Activated CD4-positive, alpha-beta T cell treated with anti-CD3 and anti-CD28 coated beads, Interleukin-2, amount 50 U/mL, for 4 hours (primary cell): ENCODE results near the gene RAD23A.

Source experiments
- DNase-seq, 2 experiments: peaks; one replicate each; pipeline ENCODE4 v3.0.0-alpha.2; 2020

RAD23A gene

GRCh38 chr19:12985049-12985776 lies 39.6 kb downstream of the RAD23A start:
- DNase-seq: no peak

GRCh38 chr19:12986726-12987125 lies 41.1 kb downstream of the RAD23A start:
- no peak for DNase-seq

GRCh38 chr19:12987190-12987589 lies 41.5 kb downstream of the RAD23A start:
- DNase-seq: no peak

GRCh38 chr19:12987781-12988180 lies 42.1 kb downstream of the RAD23A start:
- DNase-seq: no peak

- no peak for DNase-seq
These were observed 44.8 kb downstream of the RAD23A start for GRCh38 chr19:12990431-12990830.

- no peak for DNase-seq
These were observed 45.2 kb downstream of the RAD23A start for GRCh38 chr19:12990853-12991252.

GRCh38 chr19:12991296-12991695 lies 45.6 kb downstream of the RAD23A start:
- DNase-seq: no peak

- DNase-seq: no peak
These were observed 47.1 kb downstream of the RAD23A start for GRCh38 chr19:12992729-12993128.

GRCh38 chr19:12993562-12993961 lies 47.9 kb downstream of the RAD23A start:
- DNase-seq: no peak

GRCh38 chr19:12994701-12995595 lies 49.3 kb downstream of the RAD23A start, which contains the start of gene NFIX:
Gene NFIX (plus strand): TSS chr19:12995475. CDS start chr19:12995838, 363 bp downstream.
- peak; percentile 63 to 66 for DNase-seq

- DNase-seq: peak in 1 of 2 experiments; percentile 13
These were observed 50.1 kb downstream of the RAD23A start for GRCh38 chr19:12995596-12996405.

- DNase-seq: no peak
These were observed 50.9 kb downstream of the RAD23A start for GRCh38 chr19:12996406-12997094.

- DNase-seq: no peak
These were observed 51.7 kb downstream of the RAD23A start for GRCh38 chr19:12997179-12997966.

- DNase-seq: no peak
These were observed 52.6 kb downstream of the RAD23A start for GRCh38 chr19:12997967-12998940.

GRCh38 chr19:13001166-13001501 lies 55.5 kb downstream of the RAD23A start:
- DNase-seq: no peak

GRCh38 chr19:13001502-13002165 lies 56.0 kb downstream of the RAD23A start:
- DNase-seq: no peak

- no peak for DNase-seq
These were observed 56.7 kb downstream of the RAD23A start for GRCh38 chr19:13002166-13002898.

- no peak for DNase-seq
These were observed 57.4 kb downstream of the RAD23A start for GRCh38 chr19:13003081-13003480.
